ENCODE data around the gene PCDHA1.
"Not testable (repeated sequence)": the region's sequence is repeated elsewhere in the genome, so short reads cannot be mapped to it uniquely, and the experiment has no call there.

Gene PCDHA1

GRCh38 chr5:140870221-140871201, 84.6 kb downstream of the PCDHA1 start:
- DNase-seq (ENCODE audit: insufficient read length, low spot score): no peak
- no peak for FAIRE-seq
- TF ChIP-seq CTCF (IDR thresholded peaks at IDR 0.05; ENCODE audit: insufficient read depth, missing control alignments): no peak

- no peak for DNase-seq (ENCODE audit: insufficient read length, low spot score)
Measured at GRCh38 chr5:140875085-140876065, 89.4 kb downstream of the PCDHA1 start, which contains the start of gene PCDHA12. PCDHA12 (plus strand) TSS chr5:140875308; CDS start chr5:140875473, 165 bp downstream.

DNA sequence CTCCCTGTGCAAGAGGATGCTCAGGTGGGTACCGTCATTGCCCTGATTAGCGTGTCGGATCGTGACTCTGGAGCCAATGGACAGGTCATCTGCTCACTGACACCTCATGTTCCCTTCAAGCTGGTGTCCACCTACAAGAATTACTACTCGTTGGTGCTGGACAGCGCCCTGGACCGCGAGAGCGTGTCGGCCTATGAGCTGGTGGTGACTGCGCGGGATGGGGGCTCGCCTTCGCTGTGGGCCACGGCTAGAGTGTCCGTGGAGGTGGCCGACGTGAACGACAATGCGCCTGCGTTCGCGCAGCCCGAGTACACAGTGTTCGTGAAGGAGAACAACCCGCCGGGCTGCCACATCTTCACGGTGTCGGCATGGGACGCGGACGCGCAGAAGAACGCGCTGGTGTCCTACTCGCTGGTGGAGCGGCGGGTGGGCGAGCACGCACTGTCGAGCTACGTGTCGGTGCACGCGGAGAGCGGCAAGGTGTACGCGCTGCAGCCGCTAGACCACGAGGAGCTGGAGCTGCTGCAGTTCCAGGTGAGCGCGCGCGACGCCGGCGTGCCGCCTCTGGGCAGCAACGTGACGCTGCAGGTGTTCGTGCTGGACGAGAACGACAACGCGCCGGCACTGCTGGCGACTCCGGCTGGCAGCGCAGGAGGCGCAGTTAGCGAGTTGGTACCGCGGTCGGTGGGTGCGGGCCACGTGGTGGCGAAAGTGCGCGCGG, 90.8 kb downstream of the PCDHA1 start:
- DNase-seq (ENCODE audit: insufficient read length, low spot score); FAIRE-seq: not testable (repeated sequence)

More at GRCh38 chr5:140875085-140876065, 89.4 kb downstream of the PCDHA1 start, which contains the start of gene PCDHA12:
- TF ChIP-seq CTCF (IDR thresholded peaks at IDR 0.05; ENCODE audit: insufficient read depth, missing control alignments): peak; percentile 4
- FAIRE-seq: no peak

GRCh38 chr5:140877262-140877581, 91.3 kb downstream of the PCDHA1 start:
- TF ChIP-seq CTCF (IDR thresholded peaks at IDR 0.05; ENCODE audit: insufficient read depth, missing control alignments): no peak
- DNase-seq (ENCODE audit: insufficient read length, low spot score) (no peak), FAIRE-seq (no peak)

DNA sequence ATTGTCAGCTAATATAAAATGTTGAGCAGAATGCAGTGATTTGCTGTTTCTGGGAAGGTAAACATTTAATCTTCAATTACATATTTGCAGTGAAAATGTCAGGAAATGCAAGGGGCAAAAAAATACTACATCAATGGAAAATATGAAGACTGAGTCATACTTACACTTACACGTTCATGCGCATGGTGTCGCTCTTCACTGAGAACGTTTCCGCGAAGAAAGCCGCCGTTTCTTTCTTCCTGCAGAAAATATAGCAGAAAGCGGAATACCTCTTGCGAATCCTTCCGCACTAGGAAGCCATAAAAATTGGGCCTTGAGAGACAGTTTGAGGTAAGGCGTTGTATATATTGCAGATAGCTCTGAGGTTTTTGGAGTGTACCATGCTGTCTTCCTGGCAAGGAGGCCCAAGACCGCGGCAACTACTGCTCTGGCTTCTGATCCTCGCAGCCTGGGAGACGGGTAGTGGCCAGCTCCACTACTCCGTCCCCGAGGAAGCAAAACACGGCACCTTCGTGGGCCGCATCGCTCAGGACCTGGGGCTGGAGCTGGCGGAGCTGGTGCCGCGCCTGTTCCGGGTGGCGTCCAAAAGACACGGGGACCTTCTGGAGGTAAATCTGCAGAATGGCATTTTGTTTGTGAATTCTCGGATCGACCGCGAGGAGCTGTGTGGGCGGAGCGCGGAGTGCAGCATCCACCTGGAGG, 96.1 kb downstream of the PCDHA1 start, which contains the start of gene PCDHA13:
Gene PCDHA13, plus strand, starts transcription at position 236 of the 702 bp plus-strand sequence. Its CDS starts 145 bp downstream, at position 381.
- TF ChIP-seq CTCF (IDR thresholded peaks at IDR 0.05; ENCODE audit: insufficient read depth, missing control alignments): no peak
- DNase-seq (ENCODE audit: insufficient read length, low spot score): no peak
- FAIRE-seq: no peak

DNA sequence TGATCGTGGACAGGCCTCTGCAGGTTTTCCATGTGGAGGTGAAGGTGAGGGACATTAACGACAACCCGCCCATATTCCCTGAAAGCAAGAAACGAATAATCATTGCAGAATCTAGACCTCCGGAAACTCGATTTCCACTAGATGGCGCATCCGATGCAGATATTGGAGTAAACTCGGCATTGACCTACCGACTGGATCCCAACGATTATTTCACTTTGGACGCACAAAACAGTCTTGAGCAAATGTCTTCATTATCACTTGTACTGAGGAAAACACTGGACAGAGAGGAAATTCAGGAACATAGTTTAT, 96.6 kb downstream of the PCDHA1 start:
- DNase-seq (ENCODE audit: insufficient read length, low spot score): no peak
- FAIRE-seq: no peak
- TF ChIP-seq CTCF (IDR thresholded peaks at IDR 0.05; ENCODE audit: insufficient read depth, missing control alignments): peak; percentile 60

Data from D721Med (cell line).